ENCODE measurements around the gene DCAF6.
A peak's percentile ranks its signal among the peaks of the same experiment; 100 is the strongest.

DCAF6 gene

DNA sequence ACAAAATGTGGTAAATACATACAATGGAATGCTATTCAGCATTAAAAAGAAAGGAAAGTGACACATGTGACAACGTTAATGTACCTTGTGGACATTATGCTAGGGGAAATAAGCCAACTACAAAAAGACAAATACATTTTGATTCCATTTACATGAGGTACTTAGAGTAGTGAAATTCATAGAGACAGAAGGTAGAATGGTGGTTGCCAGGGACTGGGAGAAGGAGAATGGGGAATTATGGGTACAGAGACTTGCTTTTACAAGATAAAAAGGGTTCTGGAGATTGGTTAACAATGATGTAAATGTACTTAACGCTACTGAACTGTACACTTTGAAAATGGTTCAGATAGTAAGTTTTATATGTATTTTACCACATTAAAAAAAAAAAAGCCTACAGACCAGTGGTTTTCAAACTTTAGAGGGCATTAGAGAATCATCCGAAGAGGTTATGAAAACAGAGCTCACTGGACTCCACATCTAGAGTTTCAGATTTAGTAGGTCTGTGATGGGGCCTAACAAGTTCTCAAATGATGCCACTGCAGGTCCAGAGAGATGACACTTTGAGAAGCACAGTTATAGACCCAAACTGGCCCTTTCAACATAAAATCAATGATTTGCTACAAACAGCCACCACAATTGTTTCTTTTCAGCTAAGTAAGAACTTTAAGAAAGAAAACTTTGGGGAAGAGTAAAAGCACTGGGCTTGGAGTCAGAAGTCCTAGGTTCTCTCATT is 13.0 kb upstream of the DCAF6 start:
- CTCF ChIA-PET = interaction anchor here (0.7 kb wide), 1 partner anchor 10 kb away, joined by 3 read pairs; no protein-coding TSS in a partner anchor
- POLR2A ChIA-PET = interaction anchor here (5.3 kb wide), 1 partner anchor 12 kb away, joined by 39 read pairs; the partner anchor contains the start of genes DCAF6 and MPC2
- no peak for DNase-seq (ENCODE audit: extremely low spot score)
- TF ChIP-seq L3MBTL2 (conservative IDR thresholded peaks at IDR 0.05) (no peak), FOXA1 (IDR thresholded peaks at IDR 0.05) (no peak), ZNF384 (IDR thresholded peaks at IDR 0.05) (no peak), TARDBP (IDR thresholded peaks at IDR 0.05) (no peak), CTBP1 (IDR thresholded peaks at IDR 0.05; ENCODE audit: borderline replicate concordance) (no peak), FOXM1 (IDR thresholded peaks at IDR 0.05; ENCODE audit: borderline replicate concordance) (no peak), LEF1 (IDR thresholded peaks at IDR 0.05; ENCODE audit: borderline replicate concordance) (no peak), BHLHE40 (IDR thresholded peaks at IDR 0.05; ENCODE audit: borderline replicate concordance) (no peak), HDGF (IDR thresholded peaks at IDR 0.05; ENCODE audit: borderline replicate concordance) (no peak), FOXK2 (IDR thresholded peaks at IDR 0.05) (no peak)

DNA sequence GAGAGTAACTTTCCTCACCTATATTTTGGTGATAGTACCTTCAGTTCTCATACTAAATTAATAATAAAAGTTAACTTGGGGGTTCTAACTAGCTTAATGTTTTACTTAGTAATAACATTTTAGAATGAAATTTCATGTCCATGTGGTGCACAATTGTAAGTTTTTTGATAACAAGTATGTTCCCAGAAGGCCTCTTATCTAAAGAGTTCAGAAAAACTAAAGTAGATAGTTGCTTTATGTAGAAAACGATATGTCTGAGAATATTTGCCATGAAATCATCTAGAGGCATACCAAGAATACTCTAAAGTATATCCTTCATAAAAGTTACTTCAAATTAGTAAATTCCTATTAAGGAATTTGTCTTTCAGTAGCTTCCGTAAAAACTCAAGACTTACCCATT is 12.4 kb upstream of the DCAF6 start:
- ChIA-PET POLR2A (interaction anchor here (5.3 kb wide), 1 partner anchor 12 kb away, joined by 39 read pairs; the partner anchor contains the start of genes DCAF6 and MPC2), CTCF (interaction anchor here (0.7 kb wide), 1 partner anchor 9 kb away, joined by 3 read pairs; no protein-coding TSS in a partner anchor)
- no peak for DNase-seq (ENCODE audit: extremely low spot score)
- TF ChIP-seq ELF4 (IDR thresholded peaks at IDR 0.05) (no peak), CTBP1 (IDR thresholded peaks at IDR 0.05; ENCODE audit: borderline replicate concordance) (no peak), FOXK2 (IDR thresholded peaks at IDR 0.05) (no peak), NFRKB (IDR thresholded peaks at IDR 0.05) (no peak), FOXM1 (IDR thresholded peaks at IDR 0.05; ENCODE audit: borderline replicate concordance) (no peak), ARNT (IDR thresholded peaks at IDR 0.05) (no peak), LEF1 (IDR thresholded peaks at IDR 0.05; ENCODE audit: borderline replicate concordance) (no peak), L3MBTL2 (conservative IDR thresholded peaks at IDR 0.05) (no peak), SP1 (IDR thresholded peaks at IDR 0.05) (no peak), FOXA1 (IDR thresholded peaks at IDR 0.05) (no peak), HDGF (IDR thresholded peaks at IDR 0.05; ENCODE audit: borderline replicate concordance) (no peak), ZNF384 (IDR thresholded peaks at IDR 0.05) (no peak), BHLHE40 (IDR thresholded peaks at IDR 0.05; ENCODE audit: borderline replicate concordance) (no peak), SUZ12 (IDR thresholded peaks at IDR 0.05) (no peak), TARDBP (IDR thresholded peaks at IDR 0.05) (no peak)
- TF ChIP-seq, protein P1, sequence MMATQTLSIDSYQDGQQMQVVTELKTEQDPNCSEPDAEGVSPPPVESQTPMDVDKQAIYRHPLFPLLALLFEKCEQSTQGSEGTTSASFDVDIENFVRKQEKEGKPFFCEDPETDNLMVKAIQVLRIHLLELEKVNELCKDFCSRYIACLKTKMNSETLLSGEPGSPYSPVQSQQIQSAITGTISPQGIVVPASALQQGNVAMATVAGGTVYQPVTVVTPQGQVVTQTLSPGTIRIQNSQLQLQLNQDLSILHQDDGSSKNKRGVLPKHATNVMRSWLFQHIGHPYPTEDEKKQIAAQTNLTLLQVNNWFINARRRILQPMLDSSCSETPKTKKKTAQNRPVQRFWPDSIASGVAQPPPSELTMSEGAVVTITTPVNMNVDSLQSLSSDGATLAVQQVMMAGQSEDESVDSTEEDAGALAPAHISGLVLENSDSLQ (IDR thresholded peaks at IDR 0.05) = no peak

DNA sequence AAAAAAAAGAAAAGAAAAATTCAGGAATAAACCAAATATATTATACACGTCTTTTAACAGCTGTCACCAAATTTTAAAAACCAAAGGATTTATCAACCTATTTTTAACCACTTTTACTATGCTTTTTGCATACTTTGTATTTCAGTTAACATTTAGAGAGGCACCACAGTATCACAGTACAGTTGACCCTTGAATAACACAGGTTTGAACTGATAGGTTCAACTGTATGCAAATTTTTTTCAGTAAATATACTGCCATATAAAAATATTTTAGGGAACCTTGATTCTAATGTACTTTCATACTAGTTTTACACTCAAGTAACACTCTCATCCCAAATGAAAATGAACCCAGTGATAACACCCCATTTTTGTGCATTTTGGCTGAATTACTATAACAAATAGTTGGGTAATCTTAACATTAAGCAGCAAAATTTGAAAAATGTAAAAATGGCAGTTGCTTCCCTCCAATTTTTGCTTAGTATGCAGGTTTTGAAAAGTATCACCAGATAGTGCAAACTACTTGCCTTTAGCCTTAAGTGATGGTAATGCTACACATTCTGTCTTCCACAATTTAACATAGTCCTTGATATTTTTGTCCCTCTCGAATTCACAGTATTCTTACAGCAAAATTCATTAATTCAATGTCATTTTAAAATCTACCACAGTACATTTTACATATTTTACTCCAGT is 11.8 kb upstream of the DCAF6 start:
- DNase-seq (ENCODE audit: extremely low spot score) = no peak
- CTCF ChIA-PET = interaction anchor here (0.7 kb wide), 1 partner anchor 9 kb away, joined by 3 read pairs; no protein-coding TSS in a partner anchor
- TF ChIP-seq L3MBTL2 (conservative IDR thresholded peaks at IDR 0.05) = no peak
- TF ChIP-seq SP1 (IDR thresholded peaks at IDR 0.05) = no peak
- no peak for TF ChIP-seq HDGF (IDR thresholded peaks at IDR 0.05; ENCODE audit: borderline replicate concordance)
- no peak for TF ChIP-seq TARDBP (IDR thresholded peaks at IDR 0.05)
- TF ChIP-seq CTBP1 (IDR thresholded peaks at IDR 0.05; ENCODE audit: borderline replicate concordance) = no peak
- TF ChIP-seq FOXK2 (IDR thresholded peaks at IDR 0.05) = no peak
- no peak for TF ChIP-seq BHLHE40 (IDR thresholded peaks at IDR 0.05; ENCODE audit: borderline replicate concordance)
- TF ChIP-seq ELF4 (IDR thresholded peaks at IDR 0.05) = no peak
- TF ChIP-seq FOXM1 (IDR thresholded peaks at IDR 0.05; ENCODE audit: borderline replicate concordance) = no peak
- TF ChIP-seq, protein P1 (IDR thresholded peaks at IDR 0.05) = no peak
- TF ChIP-seq LEF1 (IDR thresholded peaks at IDR 0.05; ENCODE audit: borderline replicate concordance) = no peak
- POLR2A ChIA-PET = interaction anchor here (5.3 kb wide), 1 partner anchor 11 kb away, joined by 39 read pairs; the partner anchor contains the start of genes DCAF6 and MPC2

DNA sequence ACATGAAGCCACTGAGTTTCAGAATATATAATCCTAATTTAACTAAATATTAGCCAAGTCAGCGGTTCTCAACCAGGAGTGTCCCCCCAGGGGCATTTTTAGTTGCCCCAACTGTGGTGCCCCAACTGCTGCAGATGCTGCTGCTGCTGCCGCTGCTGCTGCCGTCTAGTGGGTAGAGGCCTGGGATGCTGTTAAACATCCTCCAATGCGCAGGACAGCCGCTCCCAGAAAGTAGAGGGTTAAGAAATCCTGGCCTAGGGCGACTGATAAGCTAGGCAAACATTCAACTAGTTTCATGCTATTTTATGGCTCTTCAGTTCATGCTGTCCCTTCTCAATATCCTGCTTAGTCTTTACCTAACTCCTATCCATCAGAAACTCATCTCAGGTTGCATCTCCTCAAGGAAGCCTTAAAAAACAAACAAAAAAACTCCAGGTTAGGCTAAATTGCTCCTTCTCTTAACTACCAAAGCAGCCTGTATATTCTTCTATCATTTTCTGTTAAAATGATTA is 9.9 kb upstream of the DCAF6 start:
- POLR2A ChIA-PET = interaction anchor here (1.2 to 5.3 kb wide), 2 partner anchors 9 to 212 kb away, joined by 5 to 39 read pairs; partner anchors contain the start of genes DCAF6 and MPC2
- DNase-seq (ENCODE audit: extremely low spot score) = peak; percentile 70
- CTCF ChIA-PET = interaction anchor here (0.5 to 2.4 kb wide), 6 partner anchors 10 to 159 kb away, joined by 3 to 11 read pairs (median 4); partner anchors contain the start of genes DCAF6 and MPC2
- TF ChIP-seq L3MBTL2 (conservative IDR thresholded peaks at IDR 0.05) (no peak), HDGF (IDR thresholded peaks at IDR 0.05; ENCODE audit: borderline replicate concordance) (no peak), FOXA1 (IDR thresholded peaks at IDR 0.05) (no peak), ELF4 (IDR thresholded peaks at IDR 0.05) (no peak), CTBP1 (IDR thresholded peaks at IDR 0.05; ENCODE audit: borderline replicate concordance) (peak; percentile 86), ARNT (IDR thresholded peaks at IDR 0.05) (no peak), SP1 (IDR thresholded peaks at IDR 0.05) (no peak), BHLHE40 (IDR thresholded peaks at IDR 0.05; ENCODE audit: borderline replicate concordance) (no peak), ZNF384 (IDR thresholded peaks at IDR 0.05) (no peak), TARDBP (IDR thresholded peaks at IDR 0.05) (no peak), LEF1 (IDR thresholded peaks at IDR 0.05; ENCODE audit: borderline replicate concordance) (no peak), FOXK2 (IDR thresholded peaks at IDR 0.05) (no peak), NFRKB (IDR thresholded peaks at IDR 0.05) (no peak), FOXM1 (IDR thresholded peaks at IDR 0.05; ENCODE audit: borderline replicate concordance) (no peak), SUZ12 (IDR thresholded peaks at IDR 0.05) (no peak)
- TF ChIP-seq, protein P1 (IDR thresholded peaks at IDR 0.05) = peak; percentile 63; the same call in 1 of the 2 replicates

Data from HEK293T (cell line).